Loucy (cell line): ENCODE measurements around the gene PADI1.

Experiments used
- H2AFZ ChIP-seq: fragments of 200-600 bp; sonication (generic); 2 replicates; pipeline ENCODE4 v1.6.0; 2016; ENCODE audit warnings: antibody characterized with exemption, mild to moderate bottlenecking, low read length, moderate library complexity
- H3F3A ChIP-seq: fragments of 200-600 bp; 2 replicates; pipeline ENCODE4 v1.6.0; 2016; ENCODE audit warnings: antibody characterized with exemption, low read depth, mild to moderate bottlenecking
- H3K27me3 ChIP-seq: fragments of 200-600 bp; sonication (generic); 2 replicates; pipeline ENCODE4 v1.6.1; 2014; ENCODE audit warnings: low read length, mild to moderate bottlenecking; ENCODE audit not compliant: insufficient read depth, poor library complexity, severe bottlenecking
- H3K36me3 ChIP-seq: fragments of 200-600 bp; sonication (generic); 2 replicates; pipeline ENCODE4 v1.6.1; 2016; ENCODE audit warnings: low read length; ENCODE audit not compliant: insufficient read depth
- H3K4me1 ChIP-seq: fragments of 200-600 bp; sonication (generic); 2 replicates; pipeline ENCODE4 v1.5.1; 2014; ENCODE audit warnings: low read length, mild to moderate bottlenecking; ENCODE audit not compliant: insufficient read depth, poor library complexity, severe bottlenecking
- H3K4me2 ChIP-seq: fragments of 200-600 bp; sonication (generic); 2 replicates; pipeline ENCODE4 v1.6.0; 2014; ENCODE audit warnings: antibody characterized with exemption, low read length, low read depth, mild to moderate bottlenecking; ENCODE audit not compliant: poor library complexity, severe bottlenecking
- H3K4me3 ChIP-seq: fragments of 200-600 bp; sonication (generic); 2 replicates; pipeline ENCODE4 v1.5.1; 2014; ENCODE audit warnings: low read length, mild to moderate bottlenecking, mixed read lengths; ENCODE audit not compliant: poor library complexity, severe bottlenecking
- H3K79me2 ChIP-seq: fragments of 200-600 bp; sonication (generic); 2 replicates; pipeline ENCODE4 v1.6.1; 2014; ENCODE audit warnings: low read length; ENCODE audit not compliant: insufficient read depth
- H3K9ac ChIP-seq: fragments of 200-600 bp; sonication (generic); 2 replicates; pipeline ENCODE4 v1.6.0; 2014; ENCODE audit warnings: mild to moderate bottlenecking, low read depth, low read length, moderate library complexity; ENCODE audit not compliant: poor library complexity, severe bottlenecking
- H3K9me2 ChIP-seq: fragments of 200-600 bp; sonication (generic); replicated peaks from 2 replicates; pipeline ENCODE4 v1.6.1; 2016; ENCODE audit warnings: low read depth, low read length, mixed read lengths
- H3K9me3 ChIP-seq: fragments of 200-600 bp; sonication (generic); 2 replicates; pipeline ENCODE4 v1.6.1; 2014; ENCODE audit warnings: mild to moderate bottlenecking, antibody characterized with exemption, low read length, low read depth; ENCODE audit not compliant: insufficient read depth
- H4K20me1 ChIP-seq: fragments of 200-600 bp; sonication (generic); 2 replicates; pipeline ENCODE4 v1.6.0; 2014; ENCODE audit warnings: antibody characterized with exemption, low read length, mild to moderate bottlenecking; ENCODE audit not compliant: insufficient read depth, poor library complexity, severe bottlenecking
- EZH2phosphoT487 ChIP-seq: fragments of 200-600 bp; IDR thresholded peaks from 2 replicates; pipeline ENCODE4 v1.6.1; 2018; ENCODE audit warnings: antibody characterized with exemption, mild to moderate bottlenecking, moderate library complexity, borderline replicate concordance
- TF ChIP-seq, protein P1 (sequence below): fragments of 200-600 bp; sonication (generic); conservative IDR thresholded peaks from 2 replicates; pipeline ENCODE4 v1.5.1; 2014; ENCODE audit warnings: mild to moderate bottlenecking, antibody characterized with exemption, low read length

Gene PADI1

GRCh38 chr1:17230106-17230505, 25.2 kb downstream of the PADI1 start:
- Histone ChIP-seq H3K27me3 (no peaks in the 10 kb centered on the region), H3K9me3 (no peaks in the 10 kb centered on the region), H3K4me3 (no peak overlapping the region), H3F3A (no peaks in the 10 kb centered on the region), H2AFZ (no peak overlapping the region), H4K20me1 (no peaks in the 10 kb centered on the region), H3K4me1 (peaks cover 13% of the 10 kb centered on the region), H3K9me2 (no peaks in the 10 kb centered on the region), H3K4me2 (no peak overlapping the region), H3K9ac (no peak overlapping the region), H3K79me2 (no peaks in the 10 kb centered on the region), H3K36me3 (no peaks in the 10 kb centered on the region)
- TF ChIP-seq, protein P1, sequence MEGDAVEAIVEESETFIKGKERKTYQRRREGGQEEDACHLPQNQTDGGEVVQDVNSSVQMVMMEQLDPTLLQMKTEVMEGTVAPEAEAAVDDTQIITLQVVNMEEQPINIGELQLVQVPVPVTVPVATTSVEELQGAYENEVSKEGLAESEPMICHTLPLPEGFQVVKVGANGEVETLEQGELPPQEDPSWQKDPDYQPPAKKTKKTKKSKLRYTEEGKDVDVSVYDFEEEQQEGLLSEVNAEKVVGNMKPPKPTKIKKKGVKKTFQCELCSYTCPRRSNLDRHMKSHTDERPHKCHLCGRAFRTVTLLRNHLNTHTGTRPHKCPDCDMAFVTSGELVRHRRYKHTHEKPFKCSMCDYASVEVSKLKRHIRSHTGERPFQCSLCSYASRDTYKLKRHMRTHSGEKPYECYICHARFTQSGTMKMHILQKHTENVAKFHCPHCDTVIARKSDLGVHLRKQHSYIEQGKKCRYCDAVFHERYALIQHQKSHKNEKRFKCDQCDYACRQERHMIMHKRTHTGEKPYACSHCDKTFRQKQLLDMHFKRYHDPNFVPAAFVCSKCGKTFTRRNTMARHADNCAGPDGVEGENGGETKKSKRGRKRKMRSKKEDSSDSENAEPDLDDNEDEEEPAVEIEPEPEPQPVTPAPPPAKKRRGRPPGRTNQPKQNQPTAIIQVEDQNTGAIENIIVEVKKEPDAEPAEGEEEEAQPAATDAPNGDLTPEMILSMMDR, result no peak
- no peak for TF ChIP-seq EZH2phosphoT487

DNA sequence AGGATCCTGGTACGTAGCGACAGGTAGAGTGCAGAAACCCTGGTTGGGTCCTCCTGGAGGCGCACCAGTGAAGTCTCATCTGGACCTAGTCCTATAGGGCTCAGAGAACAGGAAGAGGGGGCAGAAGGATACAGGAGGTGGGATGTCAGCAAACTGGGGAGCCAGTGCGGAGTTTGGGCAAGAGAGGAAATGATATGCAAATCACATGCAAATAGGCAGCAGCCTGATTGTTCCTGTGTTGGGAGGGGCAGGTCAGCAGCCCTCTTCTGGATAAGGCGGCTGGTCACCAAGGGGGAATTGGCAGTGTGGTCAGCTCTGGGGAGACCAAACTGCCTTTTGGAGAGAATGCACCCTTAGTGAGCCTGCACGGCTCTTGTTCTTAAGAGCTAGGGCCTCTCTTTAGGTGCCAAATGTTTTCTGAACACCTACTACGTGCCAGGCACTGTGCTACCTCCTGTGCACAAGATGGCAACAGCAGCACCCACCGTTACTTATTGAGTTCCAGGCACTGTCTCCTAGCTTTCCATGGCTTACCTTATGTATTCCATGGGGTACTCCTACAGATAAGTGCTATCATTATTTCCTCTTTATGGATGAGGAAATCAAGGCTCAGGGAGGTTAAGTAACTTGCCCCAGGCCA, 25.9 kb downstream of the PADI1 start:
- H3K79me2 ChIP-seq, result no peaks in the 10 kb centered on the region
- no peak overlapping the region for H3K4me2 ChIP-seq
- no peak overlapping the region for H3K4me3 ChIP-seq
- no peaks in the 10 kb centered on the region for H4K20me1 ChIP-seq
- H3K4me1 ChIP-seq, result peaks cover 13% of the 10 kb centered on the region
- no peaks in the 10 kb centered on the region for H3K36me3 ChIP-seq
- H3K9me2 ChIP-seq, result no peaks in the 10 kb centered on the region
- no peaks in the 10 kb centered on the region for H3K9me3 ChIP-seq
- H3K27me3 ChIP-seq, result no peaks in the 10 kb centered on the region
- H2AFZ ChIP-seq, result no peak overlapping the region
- no peak for TF ChIP-seq EZH2phosphoT487
- TF ChIP-seq, protein P1, result no peak
- no peaks in the 10 kb centered on the region for H3F3A ChIP-seq
- H3K9ac ChIP-seq, result no peak overlapping the region

GRCh38 chr1:17232759-17233661, 28.1 kb downstream of the PADI1 start:
- no peaks in the 10 kb centered on the region for H3K36me3 ChIP-seq
- peaks cover 13% of the 10 kb centered on the region for H3K4me1 ChIP-seq
- no peaks in the 10 kb centered on the region for H3K27me3 ChIP-seq
- no peaks in the 10 kb centered on the region for H4K20me1 ChIP-seq
- H3K9me3 ChIP-seq, result no peaks in the 10 kb centered on the region
- H3K4me3 ChIP-seq, result no peak overlapping the region
- no peaks in the 10 kb centered on the region for H3K79me2 ChIP-seq
- peak overlapping the region; percentile 0 for H3K9ac ChIP-seq
- no peaks in the 10 kb centered on the region for H3F3A ChIP-seq
- TF ChIP-seq, protein P1, result no peak
- no peak for TF ChIP-seq EZH2phosphoT487
- no peak overlapping the region for H3K4me2 ChIP-seq
- no peak overlapping the region for H2AFZ ChIP-seq
- H3K9me2 ChIP-seq, result no peaks in the 10 kb centered on the region
